ENCODE results near the gene COMMD4. TPM values are rescaled to one million over a fixed set of nuclear protein-coding genes. Genes with fewer than 3 reads are reported as not detected.
"Not testable (repeated sequence)": the region's sequence is repeated elsewhere in the genome, so short reads cannot be mapped to it uniquely, and the experiment has no call there.

Gene COMMD4
- total RNA-seq, 3 donors from 2014 or later = 61.6 to 66.6 (median 63.6) TPM

- intact Hi-C loops (cut with DNase I; ENCODE audit: low total_unique reads) = no loop called here
- H3K9me3 ChIP-seq = no peaks in the 10 kb centered on the region
Measured at GRCh38 chr15:75347222-75348033, 11.6 kb downstream of the COMMD4 start.

DNA sequence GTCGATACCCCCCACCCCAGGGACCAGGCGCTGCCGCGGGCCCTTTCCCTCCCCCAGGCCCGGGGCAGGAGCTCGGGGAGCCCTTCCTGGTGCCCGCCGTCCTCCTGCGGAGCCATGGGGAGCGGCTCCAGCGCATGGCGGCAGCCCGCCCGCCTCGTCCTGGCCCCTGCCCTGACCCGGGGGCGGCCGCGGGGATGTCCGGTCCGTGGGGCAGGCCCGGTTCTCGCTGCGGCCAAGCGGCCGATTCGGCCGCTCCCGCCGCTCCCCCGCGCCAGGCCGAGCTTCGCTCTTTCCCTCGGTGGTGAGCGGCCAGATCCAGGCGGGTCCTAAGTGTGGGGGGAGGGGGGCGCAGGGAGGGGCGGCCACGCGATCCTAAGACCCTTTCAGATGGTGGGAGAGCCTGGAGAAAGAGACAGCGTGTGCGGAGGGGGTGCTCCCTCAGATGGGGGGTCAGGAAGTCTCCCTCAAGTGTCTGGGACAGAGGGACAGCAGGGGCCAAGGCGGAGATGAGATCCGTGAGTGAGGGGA, 12.2 kb downstream of the COMMD4 start:
- intact Hi-C loops (cut with DNase I; ENCODE audit: low total_unique reads) = no loop called here
- H3K27me3 ChIP-seq = no peaks in the 10 kb centered on the region
- H3K4me1 ChIP-seq = peaks cover 0 to 7% of the 10 kb centered on the region in 2 donors
- no peak for TF ChIP-seq POLR2A (IDR thresholded peaks at IDR 0.05)
- TF ChIP-seq, protein P1, sequence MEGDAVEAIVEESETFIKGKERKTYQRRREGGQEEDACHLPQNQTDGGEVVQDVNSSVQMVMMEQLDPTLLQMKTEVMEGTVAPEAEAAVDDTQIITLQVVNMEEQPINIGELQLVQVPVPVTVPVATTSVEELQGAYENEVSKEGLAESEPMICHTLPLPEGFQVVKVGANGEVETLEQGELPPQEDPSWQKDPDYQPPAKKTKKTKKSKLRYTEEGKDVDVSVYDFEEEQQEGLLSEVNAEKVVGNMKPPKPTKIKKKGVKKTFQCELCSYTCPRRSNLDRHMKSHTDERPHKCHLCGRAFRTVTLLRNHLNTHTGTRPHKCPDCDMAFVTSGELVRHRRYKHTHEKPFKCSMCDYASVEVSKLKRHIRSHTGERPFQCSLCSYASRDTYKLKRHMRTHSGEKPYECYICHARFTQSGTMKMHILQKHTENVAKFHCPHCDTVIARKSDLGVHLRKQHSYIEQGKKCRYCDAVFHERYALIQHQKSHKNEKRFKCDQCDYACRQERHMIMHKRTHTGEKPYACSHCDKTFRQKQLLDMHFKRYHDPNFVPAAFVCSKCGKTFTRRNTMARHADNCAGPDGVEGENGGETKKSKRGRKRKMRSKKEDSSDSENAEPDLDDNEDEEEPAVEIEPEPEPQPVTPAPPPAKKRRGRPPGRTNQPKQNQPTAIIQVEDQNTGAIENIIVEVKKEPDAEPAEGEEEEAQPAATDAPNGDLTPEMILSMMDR (IDR thresholded peaks at IDR 0.05) = no peak
- no peak for TF ChIP-seq POLR2AphosphoS5 (IDR thresholded peaks at IDR 0.05)
- DNase-seq (ENCODE audit: low spot score in 2 of 2) = no peak
- peak overlapping the region; percentile 73 to 99 (median 80) for H3K4me3 ChIP-seq
- H3K9me3 ChIP-seq = no peaks in the 10 kb centered on the region
- peak overlapping the region; percentile 72 to 73 for H3K27ac ChIP-seq
- no peaks in the 10 kb centered on the region for H3K36me3 ChIP-seq

More at GRCh38 chr15:75347222-75348033, 11.6 kb downstream of the COMMD4 start:
- Histone ChIP-seq H3K27ac (peak overlapping the region; percentile 72 to 73), H3K4me1 (peaks cover 0 to 7% of the 10 kb centered on the region in 2 donors), H3K4me3 (peak overlapping the region; percentile 73 to 99 (median 80)), H3K36me3 (no peaks in the 10 kb centered on the region), H3K27me3 (no peaks in the 10 kb centered on the region)
- TF ChIP-seq POLR2AphosphoS5 (IDR thresholded peaks at IDR 0.05) = no peak
- TF ChIP-seq, protein P1 (IDR thresholded peaks at IDR 0.05) = no peak
- DNase-seq (ENCODE audit: low spot score in 2 of 2) = peak in 1 of 2 donors; percentile 67

DNA sequence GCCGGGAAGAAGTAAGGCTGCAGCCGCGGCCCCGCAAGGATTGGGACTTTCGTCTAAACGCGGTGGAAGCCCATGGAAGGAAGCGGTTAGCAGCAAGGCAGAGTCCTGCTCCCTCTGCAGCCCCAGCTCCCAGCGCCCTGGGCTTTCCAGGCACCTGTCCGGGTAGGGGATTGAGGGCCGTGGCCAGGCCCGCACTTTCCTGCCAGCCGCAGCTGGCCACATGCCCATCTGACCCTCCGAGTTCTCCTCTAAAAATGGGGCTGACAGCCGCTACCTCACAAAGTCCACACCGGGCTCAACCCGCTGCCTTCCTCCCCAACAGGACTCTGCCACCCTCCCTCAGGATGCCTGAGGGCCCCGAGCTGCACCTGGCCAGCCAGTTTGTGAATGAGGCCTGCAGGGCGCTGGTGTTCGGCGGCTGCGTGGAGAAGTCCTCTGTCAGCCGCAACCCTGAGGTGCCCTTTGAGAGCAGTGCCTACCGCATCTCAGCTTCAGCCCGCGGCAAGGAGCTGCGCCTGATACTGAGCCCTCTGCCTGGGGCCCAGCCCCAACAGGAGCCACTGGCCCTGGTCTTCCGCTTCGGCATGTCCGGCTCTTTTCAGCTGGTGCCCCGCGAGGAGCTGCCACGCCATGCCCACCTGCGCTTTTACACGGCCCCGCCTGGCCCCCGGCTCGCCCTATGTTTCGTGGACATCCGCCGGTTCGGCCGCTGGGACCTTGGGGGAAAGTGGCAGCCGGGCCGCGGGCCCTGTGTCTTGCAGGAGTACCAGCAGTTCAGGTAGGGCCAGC, 12.9 kb downstream of the COMMD4 start:
- no peak for TF ChIP-seq POLR2A (IDR thresholded peaks at IDR 0.05)
- no peak for TF ChIP-seq POLR2AphosphoS5 (IDR thresholded peaks at IDR 0.05)
- TF ChIP-seq, protein P1 (IDR thresholded peaks at IDR 0.05) = no peak
- Histone ChIP-seq H3K4me1 (peaks cover 0 to 7% of the 10 kb centered on the region in 2 donors), H3K4me3 (peak overlapping the region; percentile 73 to 99 (median 80)), H3K36me3 (no peaks in the 10 kb centered on the region), H3K27me3 (no peaks in the 10 kb centered on the region), H3K27ac (peak overlapping the region; percentile 72 to 73), H3K9me3 (no peaks in the 10 kb centered on the region)
- intact Hi-C loops (cut with DNase I; ENCODE audit: low total_unique reads) = no loop called here
- DNase-seq (ENCODE audit: low spot score in 2 of 2) = peak in 1 of 2 donors; percentile 60

DNA sequence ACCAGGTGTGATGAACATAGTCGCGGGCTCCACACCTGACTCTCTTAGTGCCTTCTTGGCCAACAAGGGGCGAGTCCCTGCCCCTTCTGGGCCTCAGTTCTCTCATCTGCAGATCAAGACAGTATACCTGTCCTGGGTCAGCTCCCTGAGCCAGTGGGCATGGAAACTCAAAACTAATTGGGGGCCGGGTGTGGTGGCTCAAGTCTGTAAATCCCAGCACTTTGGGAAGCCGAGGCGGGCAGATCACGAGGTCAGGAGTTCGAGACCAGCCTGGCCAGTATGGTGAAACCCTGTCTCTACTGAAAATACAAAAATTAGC, 13.4 kb downstream of the COMMD4 start:
- H3K4me1 ChIP-seq; H3K4me3 ChIP-seq; intact Hi-C loops (cut with DNase I; ENCODE audit: low total_unique reads); H3K36me3 ChIP-seq; DNase-seq (ENCODE audit: low spot score in 2 of 2); H3K9me3 ChIP-seq; H3K27ac ChIP-seq; H3K27me3 ChIP-seq: not testable (repeated sequence)

DNA sequence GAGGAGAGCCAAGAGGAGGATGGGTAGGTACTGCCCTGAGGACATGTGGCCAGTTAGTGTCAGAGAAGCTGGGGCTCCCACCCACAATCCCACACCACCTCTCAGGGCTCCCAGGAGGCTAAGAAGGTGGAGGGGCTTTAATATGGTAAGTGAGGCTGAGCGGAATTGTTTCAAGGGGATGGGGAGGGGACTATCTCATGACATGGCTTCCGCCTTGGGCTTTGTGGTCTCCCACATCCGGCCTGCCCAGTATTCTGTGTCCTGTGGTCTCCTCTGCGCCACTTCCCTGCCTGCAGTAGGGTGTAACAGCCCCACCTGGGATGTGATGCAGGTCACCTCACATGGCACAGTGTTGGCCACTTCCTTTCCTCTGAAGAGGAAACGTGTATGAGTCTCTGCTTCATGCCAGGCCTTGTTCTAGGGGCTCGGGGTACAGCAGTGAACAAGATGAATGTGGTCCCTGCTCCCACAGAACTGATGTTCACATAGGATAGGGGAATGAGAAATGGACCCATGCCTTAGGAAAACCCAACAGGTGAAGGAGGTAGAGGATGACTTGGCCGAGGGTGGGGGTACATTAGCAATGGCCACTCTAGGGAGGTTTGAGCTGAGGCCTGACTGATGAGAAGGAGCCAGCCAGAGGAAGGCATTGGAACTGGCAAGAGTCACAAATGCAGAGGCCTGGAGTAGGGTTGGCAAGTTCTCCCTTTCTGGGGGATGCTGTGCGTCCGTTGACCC, 14.2 kb downstream of the COMMD4 start:
- Histone ChIP-seq H3K36me3 (no peaks in the 10 kb centered on the region), H3K27ac (peak overlapping the region; percentile 11 to 42), H3K4me1 (peaks cover 0 to 7% of the 10 kb centered on the region in 2 donors), H3K4me3 (no peak overlapping the region), H3K27me3 (no peaks in the 10 kb centered on the region), H3K9me3 (no peaks in the 10 kb centered on the region)
- intact Hi-C loops (cut with DNase I; ENCODE audit: low total_unique reads) = no loop called here
- TF ChIP-seq POLR2AphosphoS5 (IDR thresholded peaks at IDR 0.05) (no peak), POLR2A (IDR thresholded peaks at IDR 0.05) (no peak)
- TF ChIP-seq, protein P1 (IDR thresholded peaks at IDR 0.05) = no peak
- DNase-seq (ENCODE audit: low spot score in 2 of 2) = no peak
